ENCODE measurements around the gene ID3.

The ID3 gene, protein sequence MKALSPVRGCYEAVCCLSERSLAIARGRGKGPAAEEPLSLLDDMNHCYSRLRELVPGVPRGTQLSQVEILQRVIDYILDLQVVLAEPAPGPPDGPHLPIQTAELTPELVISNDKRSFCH

DNA sequence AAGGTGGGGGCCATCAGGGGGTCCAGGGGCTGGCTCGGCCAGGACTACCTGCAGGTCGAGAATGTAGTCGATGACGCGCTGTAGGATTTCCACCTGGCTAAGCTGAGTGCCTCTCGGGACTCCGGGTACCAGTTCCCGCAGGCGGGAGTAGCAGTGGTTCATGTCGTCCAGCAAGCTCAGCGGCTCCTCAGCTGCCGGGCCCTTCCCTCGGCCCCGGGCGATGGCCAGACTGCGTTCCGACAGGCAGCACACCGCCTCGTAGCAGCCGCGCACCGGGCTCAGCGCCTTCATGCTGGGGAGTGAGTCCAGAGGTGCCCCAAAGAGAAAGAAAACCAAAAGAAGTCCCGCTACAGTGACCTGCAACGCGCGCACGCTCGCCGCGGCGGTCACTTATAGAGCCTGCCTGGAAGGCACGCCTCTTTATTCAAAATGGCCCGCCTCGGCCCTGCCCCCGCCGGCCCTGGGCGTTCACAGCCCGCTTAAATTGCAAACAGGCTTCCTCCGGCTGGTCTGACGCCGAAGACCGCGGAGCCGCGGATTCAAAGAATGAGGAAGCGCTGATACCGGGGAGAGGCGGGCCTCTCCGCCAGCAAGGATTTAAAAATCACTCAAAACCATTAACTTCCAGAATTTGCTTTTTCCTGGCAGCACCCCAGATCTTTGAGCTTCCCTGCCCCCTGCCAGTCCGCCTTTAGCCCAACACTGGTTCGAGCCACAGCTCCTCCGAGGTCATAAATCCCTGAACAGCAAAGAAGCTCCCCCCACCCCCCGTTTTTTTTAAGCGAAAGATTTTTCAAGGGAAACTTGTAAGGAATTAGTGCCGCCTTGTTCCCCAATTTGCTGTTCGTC, at the start of gene ID3:
TSS of gene ID3 (minus strand) at position 366 of the 849 bp plus-strand sequence. CDS start at position 291, 75 bp downstream.
- DNase-seq (ENCODE audit: low read depth): peak; percentile 62

GRCh38 chr1:23607944-23608343, 48.6 kb upstream of the ID3 start:
- no peak for DNase-seq (ENCODE audit: low read depth)

DNA sequence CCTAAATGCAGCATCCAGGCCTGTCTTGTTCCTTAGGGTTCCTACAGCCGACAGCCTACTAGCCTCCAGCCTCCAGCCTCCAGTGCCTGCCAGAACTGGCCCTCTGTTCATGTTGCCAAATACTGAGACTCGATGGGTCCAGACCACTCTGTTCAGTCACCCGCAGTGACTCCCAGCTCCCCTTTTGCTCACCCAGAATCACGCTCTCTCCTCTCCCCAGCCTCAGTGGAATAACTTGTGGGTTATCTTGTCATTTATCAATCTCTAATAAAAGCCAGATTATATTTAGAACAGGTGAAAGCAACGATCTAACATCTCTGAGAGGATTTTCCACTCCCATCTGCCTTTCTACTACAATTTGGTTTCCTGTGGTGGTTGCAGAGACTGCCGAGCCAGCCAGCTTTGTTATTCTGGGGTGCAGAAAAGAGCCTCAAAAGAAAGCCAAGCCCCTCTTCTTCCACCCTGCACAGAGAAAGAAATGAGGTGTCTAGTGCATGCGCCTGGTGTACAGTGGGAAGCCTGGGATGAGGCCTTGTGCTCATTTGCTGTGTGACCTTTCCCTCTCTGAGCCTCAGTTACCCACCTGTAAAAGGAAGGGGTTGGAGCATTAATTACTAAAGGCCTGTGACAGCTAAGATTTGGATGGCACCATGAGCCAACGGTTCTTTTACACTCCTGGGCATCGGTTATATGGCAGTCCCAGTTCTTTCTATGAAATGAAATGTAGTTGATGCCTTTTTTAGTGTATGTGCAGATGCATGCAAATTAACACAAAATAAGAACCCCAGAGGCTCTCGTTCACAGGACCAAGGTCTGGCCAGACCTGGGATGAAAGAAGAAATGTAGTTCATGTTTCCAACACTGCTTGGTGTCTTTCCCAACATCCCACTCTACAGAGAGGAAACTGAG, 42.9 kb upstream of the ID3 start:
- no peak for DNase-seq (ENCODE audit: low read depth)

- DNase-seq (ENCODE audit: low read depth): no peak
These were observed 42.0 kb upstream of the ID3 start for GRCh38 chr1:23601135-23601967.

- no peak for DNase-seq (ENCODE audit: low read depth)
These were observed 41.0 kb upstream of the ID3 start for GRCh38 chr1:23600283-23600682.

- no peak for DNase-seq (ENCODE audit: low read depth)
These were observed 39.8 kb upstream of the ID3 start for GRCh38 chr1:23599125-23599524.

DNA sequence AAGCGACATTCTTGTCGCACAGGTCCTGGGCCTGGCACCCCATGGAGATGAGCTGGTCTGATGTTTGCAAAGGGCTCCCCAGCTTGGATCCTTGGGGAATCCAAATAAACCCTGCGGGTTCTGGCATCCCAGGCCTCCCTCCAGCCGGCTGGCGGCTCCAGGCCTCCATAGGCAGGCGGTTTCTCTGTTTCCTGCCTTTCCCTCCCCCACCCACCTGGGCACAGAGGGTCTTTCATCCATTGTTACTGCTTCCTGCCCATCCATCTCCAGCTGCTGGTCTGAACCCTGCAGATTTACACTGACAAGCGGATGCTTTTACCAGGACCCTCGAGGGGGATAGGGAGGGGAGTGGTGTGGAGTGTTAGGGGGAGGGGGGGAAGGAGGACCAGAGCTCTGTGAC, 39.1 kb upstream of the ID3 start:
- no peak for DNase-seq (ENCODE audit: low read depth)

DNA sequence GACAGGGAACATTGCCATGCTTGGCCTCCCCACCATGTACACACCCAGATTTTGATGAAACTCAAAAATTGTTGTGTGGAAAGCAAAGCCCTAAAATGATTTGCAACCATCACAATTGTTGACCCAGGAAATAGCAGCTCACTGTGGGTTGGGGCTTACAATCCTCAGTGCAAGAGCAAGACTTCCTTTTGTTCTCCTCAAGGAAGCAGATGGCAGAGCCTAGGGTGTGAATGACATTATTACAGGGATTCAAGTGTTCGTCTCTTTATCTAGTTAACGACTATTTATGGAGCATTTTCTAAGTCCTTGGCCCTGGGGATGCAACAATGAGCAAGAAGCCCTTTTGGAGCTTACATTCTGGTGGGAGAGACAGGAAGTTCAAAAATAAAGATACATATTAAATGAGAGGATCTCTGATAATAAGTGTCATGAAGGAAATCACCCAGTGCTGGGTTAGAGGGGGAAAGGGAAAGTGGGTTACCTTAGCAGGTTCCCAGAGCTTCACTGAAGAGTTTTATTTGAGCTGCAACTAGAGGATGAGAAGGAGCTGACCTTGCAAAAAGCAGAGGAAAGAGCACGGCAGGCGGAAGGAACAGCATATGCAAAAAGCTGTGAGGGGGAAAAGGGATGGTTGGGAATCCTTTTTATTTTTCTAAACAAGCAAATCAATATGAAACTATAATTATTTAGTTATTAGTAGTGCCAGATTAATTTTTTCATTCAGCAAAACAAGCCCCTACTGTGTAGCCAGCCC, 38.5 kb upstream of the ID3 start:
- no peak for DNase-seq (ENCODE audit: low read depth)

DNA sequence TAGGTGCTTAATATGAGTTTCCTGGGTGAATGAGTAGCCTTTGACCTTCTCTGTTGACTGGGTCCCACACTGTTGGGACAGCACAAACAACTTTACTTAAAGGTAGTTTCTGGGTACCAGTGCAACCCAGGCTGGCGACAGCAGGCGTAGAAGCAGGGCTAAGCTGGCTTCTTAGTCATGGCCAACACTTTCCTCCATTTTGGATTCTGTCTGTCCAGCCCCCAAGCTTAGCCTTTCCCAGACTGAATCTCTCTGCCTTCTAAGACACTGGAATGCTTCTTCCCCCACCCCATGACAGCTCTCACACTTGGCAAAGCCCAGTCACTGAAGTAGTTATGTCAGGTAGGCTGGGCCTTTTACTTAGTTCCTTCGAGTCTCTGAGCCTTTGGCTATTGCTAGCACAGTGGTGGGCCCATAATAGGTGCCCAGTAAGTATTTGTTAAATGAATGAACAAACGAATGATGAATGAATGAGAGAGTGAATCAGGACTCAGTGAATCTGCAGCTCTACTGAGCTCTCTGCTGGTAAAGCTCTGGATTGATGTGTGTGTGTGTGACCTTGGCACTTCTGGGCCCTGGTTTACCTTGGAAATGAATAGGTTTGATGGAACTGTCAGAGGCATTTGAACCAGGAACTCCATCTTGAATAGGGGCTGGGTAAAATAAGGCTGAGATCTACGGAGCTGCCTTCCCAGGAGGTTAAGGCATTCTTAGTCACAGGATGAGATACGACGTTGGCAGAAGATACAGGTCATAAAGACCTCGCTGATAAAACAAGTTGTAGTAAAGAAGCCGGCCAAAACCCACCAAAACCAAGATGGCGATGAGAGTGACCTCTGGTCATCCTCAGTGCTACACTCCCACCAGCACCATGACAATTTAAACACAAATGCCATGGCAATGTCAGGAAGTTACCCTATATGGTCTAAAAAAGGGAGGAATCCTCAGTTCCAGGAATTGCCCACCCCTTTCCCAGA, 37.4 kb upstream of the ID3 start:
- no peak for DNase-seq (ENCODE audit: low read depth)

GRCh38 chr1:23594927-23595353, 35.6 kb upstream of the ID3 start:
- DNase-seq (ENCODE audit: low read depth): no peak

- no peak for DNase-seq (ENCODE audit: low read depth)
These were observed 35.0 kb upstream of the ID3 start for GRCh38 chr1:23594149-23594907.

DNA sequence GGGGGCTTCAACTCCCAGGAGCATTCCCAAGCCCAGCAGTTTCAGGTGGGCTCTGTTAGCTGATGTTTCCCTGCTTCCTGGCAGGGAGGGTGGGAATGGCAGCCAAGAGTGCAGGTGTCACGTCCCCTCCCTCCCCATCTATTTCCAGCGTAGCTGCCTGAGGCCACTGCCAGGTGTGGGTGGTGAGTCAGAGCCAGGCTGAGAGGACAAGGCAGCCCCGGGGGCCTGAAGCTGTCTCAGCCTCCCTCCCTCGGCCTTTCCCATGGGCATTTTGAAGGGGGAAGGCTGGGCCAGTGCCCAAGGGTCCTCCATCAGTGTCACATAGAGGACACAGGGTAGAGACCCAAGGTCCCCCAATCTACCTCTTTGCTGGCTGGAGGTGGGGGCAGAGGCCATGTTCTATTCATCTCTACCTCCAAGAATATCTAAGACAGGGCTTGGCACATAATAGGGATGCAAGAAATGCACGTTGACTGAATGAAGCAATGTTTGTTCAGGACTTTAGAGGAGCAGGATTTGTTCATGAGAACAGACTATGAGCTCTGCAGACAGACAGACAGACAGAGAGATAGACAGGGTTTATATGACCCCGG, 34.4 kb upstream of the ID3 start:
- DNase-seq (ENCODE audit: low read depth): no peak

DNA sequence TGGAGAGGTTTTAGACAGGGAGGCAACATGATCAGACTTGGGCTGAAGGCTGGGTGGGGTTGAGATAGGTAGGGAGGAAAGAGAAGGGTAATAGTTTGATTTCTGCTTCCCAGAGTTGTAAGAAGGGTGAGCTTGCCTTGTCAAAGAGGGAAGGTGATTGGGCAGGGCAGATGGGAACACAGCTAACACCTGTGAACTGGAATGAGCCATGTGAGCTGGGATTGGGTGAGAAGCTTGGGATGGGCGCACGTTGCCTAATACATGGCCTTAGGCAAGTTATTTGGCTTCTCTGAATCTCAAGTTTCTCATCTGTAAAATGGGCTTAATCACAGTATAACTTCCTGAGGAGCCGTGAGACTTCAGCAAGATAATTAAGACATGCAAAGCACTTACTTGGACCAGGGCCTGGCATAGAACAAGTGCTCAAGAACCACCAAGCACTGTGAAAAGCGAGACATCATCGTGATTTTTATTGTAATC, 33.8 kb upstream of the ID3 start:
- no peak for DNase-seq (ENCODE audit: low read depth)

GRCh38 chr1:23592209-23592892, 33.0 kb upstream of the ID3 start:
- DNase-seq (ENCODE audit: low read depth): no peak

- no peak for DNase-seq (ENCODE audit: low read depth)
These were observed 32.3 kb upstream of the ID3 start for GRCh38 chr1:23591460-23592208.

- no peak for DNase-seq (ENCODE audit: low read depth)
These were observed 30.9 kb upstream of the ID3 start for GRCh38 chr1:23590058-23590783.

Measured in CMK (cell line).